CD14-positive monocyte (primary cell): ENCODE measurements around the gene EPHA6. TPM values are rescaled to one million over a fixed set of nuclear protein-coding genes. Genes with fewer than 3 reads are reported as not detected.

ENCODE experiments used
- DNase-seq, 3 donors: peaks; one replicate each; pipeline ENCODE4 v3.0.0-alpha.2; 2011 to 2022
- H2AFZ ChIP-seq: 2 replicates; pipeline ENCODE4 v1.6.0; 2012; ENCODE audit warnings: mild to moderate bottlenecking, low read depth, low read length, inconsistent platforms; ENCODE audit not compliant: insufficient read depth, poor library complexity, severe bottlenecking
- H3K27ac ChIP-seq, 2 donors: 1 replicate in 1 of 2; 2 replicates in 1 of 2; pipeline ENCODE4 v1.5.1; 2012 to 2013; ENCODE audit warnings: low read length in 2 of 2, control low read depth in 1 of 2, inconsistent platforms in 1 of 2, low read depth in 1 of 2, mild to moderate bottlenecking in 1 of 2
- H3K27me3 ChIP-seq, 2 donors: one replicate each; pipeline versions ENCODE4 v1.6.0 to v1.6.1; 2011 to 2013; ENCODE audit warnings: low read length in 2 of 2; ENCODE audit not compliant: control insufficient read depth in 2 of 2, insufficient read depth in 2 of 2
- H3K36me3 ChIP-seq, 2 donors: replicated peaks in 1 of 2; 1 replicate in 1 of 2; 2 replicates in 1 of 2; pipeline versions ENCODE4 v1.5.1 to v1.6.1; 2012 to 2013; ENCODE audit warnings: low read length in 2 of 2, control low read depth in 1 of 2, inconsistent platforms in 1 of 2, mild to moderate bottlenecking in 1 of 2; ENCODE audit not compliant: insufficient read depth in 2 of 2, control insufficient read depth in 1 of 2
- H3K4me1 ChIP-seq, 2 donors: 1 replicate in 1 of 2; 2 replicates in 1 of 2; pipeline versions ENCODE4 v1.5.1 to v1.6.1; 2012 to 2013; ENCODE audit warnings: low read length in 2 of 2, control low read depth in 1 of 2, inconsistent platforms in 1 of 2, mild to moderate bottlenecking in 1 of 2, moderate library complexity in 1 of 2; ENCODE audit not compliant: insufficient read depth in 2 of 2, control insufficient read depth in 1 of 2
- H3K4me2 ChIP-seq: replicated peaks from 2 replicates; pipeline ENCODE3; 2012; ENCODE audit warnings: low read length, moderate library complexity, mild to moderate bottlenecking; ENCODE audit not compliant: poor library complexity, severe bottlenecking; ENCODE audit errors: extremely low read depth
- H3K4me3 ChIP-seq, 3 experiments: fragments of 200-600 bp in 1 of 3; sonication (generic) in 1 of 3; replicated peaks in 1 of 3; 1 replicate in 2 of 3; 2 replicates in 1 of 3; pipeline ENCODE4 v1.5.1; 2011 to 2013; ENCODE audit warnings: low read length in 3 of 3, mild to moderate bottlenecking in 3 of 3, control low read depth in 2 of 3, low read depth in 2 of 3, inconsistent platforms in 1 of 3, moderate library complexity in 1 of 3
- H3K79me2 ChIP-seq: 2 replicates; pipeline ENCODE4 v1.6.0; 2012; ENCODE audit warnings: mild to moderate bottlenecking, control low read depth, inconsistent platforms, low read length, moderate library complexity; ENCODE audit not compliant: insufficient read depth
- H3K9ac ChIP-seq: 2 replicates; pipeline ENCODE4 v1.6.0; 2017; ENCODE audit warnings: low read length, mild to moderate bottlenecking; ENCODE audit not compliant: insufficient read depth, poor library complexity, severe bottlenecking
- H3K9me3 ChIP-seq, 2 donors: replicated peaks in 1 of 2; 1 replicate in 1 of 2; 2 replicates in 1 of 2; pipeline versions ENCODE4 v1.5.1 to v1.6.1; 2012 to 2013; ENCODE audit warnings: low read length in 2 of 2, control low read depth in 1 of 2; ENCODE audit not compliant: control insufficient read depth in 1 of 2, insufficient read depth in 1 of 2
- H4K20me1 ChIP-seq: 2 replicates; pipeline ENCODE4 v1.6.0; 2012; ENCODE audit warnings: mild to moderate bottlenecking, low read length, control low read depth, moderate library complexity; ENCODE audit not compliant: insufficient read depth
- H3K27ac Mint-ChIP-seq, 7 donors: one replicate each; pipeline ENCODE4 v1.8.0; 2020; ENCODE audit warnings: mild to moderate bottlenecking in 7 of 7, mixed read lengths in 7 of 7, moderate library complexity in 6 of 7, inconsistent platforms in 2 of 7
- H3K27me3 Mint-ChIP-seq, 3 donors: one replicate each; pipeline ENCODE4 v1.8.0; 2021 to 2022; ENCODE audit warnings: low read depth in 3 of 3, mild to moderate bottlenecking in 3 of 3, mixed read lengths in 3 of 3, moderate library complexity in 3 of 3, inconsistent platforms in 1 of 3
- H3K36me3 Mint-ChIP-seq, 2 donors: one replicate each; pipeline ENCODE4 v1.8.0; 2020; ENCODE audit warnings: mixed read lengths in 2 of 2, inconsistent platforms in 1 of 2, mild to moderate bottlenecking in 1 of 2
- H3K4me1 Mint-ChIP-seq: one replicate; pipeline ENCODE4 v1.8.0; 2020; ENCODE audit warnings: mild to moderate bottlenecking, mixed read lengths
- H3K4me3 Mint-ChIP-seq, 2 donors: one replicate each; pipeline ENCODE4 v1.8.0; 2020; ENCODE audit warnings: mild to moderate bottlenecking in 2 of 2, mixed read lengths in 2 of 2, moderate library complexity in 1 of 2
- H3K9me3 Mint-ChIP-seq, 7 donors: one replicate each; pipeline ENCODE4 v1.8.0; 2020 to 2022; ENCODE audit warnings: mixed read lengths in 7 of 7, mild to moderate bottlenecking in 6 of 7, moderate library complexity in 6 of 7, inconsistent platforms in 2 of 7
- CTCF ChIP-seq: fragments of 200-600 bp; IDR thresholded peaks from one replicate; pipeline ENCODE4 v1.8.0; 2022; ENCODE audit warnings: antibody characterized with exemption, mild to moderate bottlenecking
- WGBS: methylation state at CpG from one replicate; pipeline ENCODE4 v1.1.5; 2013; ENCODE audit warnings: missing lambda C conversion rate; ENCODE audit not compliant: insufficient coverage; 5-methylcytosine and 5-hydroxymethylcytosine counted together
- intact Hi-C, 2 donors: fragments of 100-400 bp; cut with micrococcal nuclease; formaldehyde crosslinking; loops; one replicate each; pipeline versions ENCODE4 v1.15.0 to v1.15.1; 2023
- polyA plus RNA-seq, 3 donors: library from polyadenylated mRNA; depleted of rRNA in 1 of 3; unstranded in 2 of 3; stranded (reverse) in 1 of 3; fragments of 300-500 nt in 2 of 3; fragments of >200 nt in 1 of 3; fragmentation: Illumina TruSeq in 2 of 3; gene quantifications; 1 replicate in 2 of 3; 2 replicates in 1 of 3; pipeline ENCODE4 v1.2.3, GENCODE V29; 2012 to 2021

Gene EPHA6
- polyA plus RNA-seq, 3 donors, result not detected

GRCh38 chr3:97684490-97684889, 870.1 kb downstream of the EPHA6 start:
- H3K4me3 ChIP-seq, result no peak overlapping the region
- no peaks in the 10 kb centered on the region for H3K9me3 Mint-ChIP-seq
- H3K36me3 Mint-ChIP-seq, result no peaks in the 10 kb centered on the region
- H3K4me2 ChIP-seq, result no peak overlapping the region
- H3K9ac ChIP-seq, result no peak overlapping the region
- no peak for TF ChIP-seq CTCF
- H3K36me3 ChIP-seq, result no peaks in the 10 kb centered on the region
- no peak for DNase-seq
- no peaks in the 10 kb centered on the region for H3K9me3 ChIP-seq
- no peaks in the 10 kb centered on the region for H3K27me3 ChIP-seq
- H3K27me3 Mint-ChIP-seq, result no peaks in the 10 kb centered on the region
- H3K27ac ChIP-seq, result no peak overlapping the region
- no peaks in the 10 kb centered on the region for H3K4me1 ChIP-seq
- intact Hi-C loops, result no loop called here
- H4K20me1 ChIP-seq, result no peaks in the 10 kb centered on the region
- no peaks in the 10 kb centered on the region for H3K79me2 ChIP-seq
- H3K4me3 Mint-ChIP-seq, result no peak overlapping the region
- no peaks in the 10 kb centered on the region for H3K4me1 Mint-ChIP-seq
- WGBS, result no CpG with 5 or more reads among the region's 4 CpGs
- no peak overlapping the region for H3K27ac Mint-ChIP-seq
- no peak overlapping the region for H2AFZ ChIP-seq

GRCh38 chr3:97686258-97686657, 871.9 kb downstream of the EPHA6 start:
- no peaks in the 10 kb centered on the region for H3K27me3 ChIP-seq
- Mint-ChIP-seq H3K27me3 (no peaks in the 10 kb centered on the region), H3K27ac (no peak overlapping the region), H3K4me1 (no peaks in the 10 kb centered on the region), H3K36me3 (no peaks in the 10 kb centered on the region), H3K9me3 (peaks cover 0 to 4% (median 0%) of the 10 kb centered on the region in 7 donors), H3K4me3 (no peak overlapping the region)
- H4K20me1 ChIP-seq, result no peaks in the 10 kb centered on the region
- no peak overlapping the region for H3K4me3 ChIP-seq
- no peak for DNase-seq
- H3K27ac ChIP-seq, result no peak overlapping the region
- H3K36me3 ChIP-seq, result no peaks in the 10 kb centered on the region
- H3K9ac ChIP-seq, result no peak overlapping the region
- no peaks in the 10 kb centered on the region for H3K79me2 ChIP-seq
- intact Hi-C loops, result no loop called here
- no peak overlapping the region for H2AFZ ChIP-seq
- H3K4me2 ChIP-seq, result no peak overlapping the region
- TF ChIP-seq CTCF, result no peak
- H3K4me1 ChIP-seq, result no peaks in the 10 kb centered on the region
- no peaks in the 10 kb centered on the region for H3K9me3 ChIP-seq
